ENCODE data around the gene STAU1.

STAU1 gene

DNA sequence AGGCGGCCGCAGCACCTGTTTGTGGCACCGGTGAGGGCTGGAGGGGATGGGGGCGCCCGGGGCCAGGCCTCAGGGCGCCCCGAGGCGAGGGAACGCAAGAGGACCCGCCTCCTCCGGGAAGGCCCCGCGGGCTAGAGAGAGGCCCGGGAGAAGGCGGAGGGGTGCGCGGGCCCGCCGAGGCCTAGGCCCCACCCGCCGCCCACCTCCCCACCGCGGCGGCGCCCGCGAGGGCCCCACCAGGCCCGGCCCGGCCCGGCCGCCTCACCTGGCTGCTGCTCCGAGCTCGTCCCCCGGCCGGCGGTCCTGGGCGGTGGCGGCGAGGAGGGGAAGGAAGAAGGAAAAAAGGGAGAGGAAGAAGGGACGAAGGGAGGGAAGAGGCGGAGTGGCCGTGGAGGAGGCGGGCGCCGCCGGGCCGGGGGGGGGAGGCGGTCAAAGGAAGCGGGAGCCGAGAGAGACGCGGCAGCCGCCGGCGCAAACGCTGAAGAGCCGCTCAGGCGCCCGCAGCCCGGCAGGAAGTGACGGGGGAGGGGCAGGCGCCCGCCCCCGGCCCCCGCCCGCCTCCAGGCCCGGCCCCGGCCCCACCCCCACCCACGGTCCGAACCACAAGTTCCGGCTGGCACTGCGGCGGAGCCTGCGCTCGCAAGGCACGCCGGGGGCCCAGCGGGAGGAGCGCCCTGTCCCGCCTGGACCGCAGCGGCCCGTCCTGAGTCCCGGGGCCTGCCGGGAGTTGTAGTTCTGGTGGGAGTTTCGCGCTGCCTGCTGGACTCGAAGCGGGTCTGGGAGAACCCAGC lies at the start of gene STAU1:
Gene STAU1, minus strand, starts transcription at position 484 of the 791 bp plus-strand sequence. CDS start 22,133 bp downstream, outside the sequence.
- TF ChIP-seq ZNF565 (CRISPR knock-in tag; conservative IDR thresholded peaks at IDR 0.05; ENCODE audit: low read depth) (no peak), SNAI2 (CRISPR knock-in tag; IDR thresholded peaks at IDR 0.05) (no peak), ZFP3 (CRISPR knock-in tag; IDR thresholded peaks at IDR 0.05) (0 out of 2 replicates have a peak, but pooled peaks have one; percentile 41), ISL1 (CRISPR knock-in tag; IDR thresholded peaks at IDR 0.05) (no peak), RARB (CRISPR knock-in tag; IDR thresholded peaks at IDR 0.05) (no peak), BACH2 (CRISPR knock-in tag; IDR thresholded peaks at IDR 0.05; ENCODE audit: borderline replicate concordance) (no peak), ZNF8 (CRISPR knock-in tag; IDR thresholded peaks at IDR 0.05) (no peak)
- TF ChIP-seq, protein P1, sequence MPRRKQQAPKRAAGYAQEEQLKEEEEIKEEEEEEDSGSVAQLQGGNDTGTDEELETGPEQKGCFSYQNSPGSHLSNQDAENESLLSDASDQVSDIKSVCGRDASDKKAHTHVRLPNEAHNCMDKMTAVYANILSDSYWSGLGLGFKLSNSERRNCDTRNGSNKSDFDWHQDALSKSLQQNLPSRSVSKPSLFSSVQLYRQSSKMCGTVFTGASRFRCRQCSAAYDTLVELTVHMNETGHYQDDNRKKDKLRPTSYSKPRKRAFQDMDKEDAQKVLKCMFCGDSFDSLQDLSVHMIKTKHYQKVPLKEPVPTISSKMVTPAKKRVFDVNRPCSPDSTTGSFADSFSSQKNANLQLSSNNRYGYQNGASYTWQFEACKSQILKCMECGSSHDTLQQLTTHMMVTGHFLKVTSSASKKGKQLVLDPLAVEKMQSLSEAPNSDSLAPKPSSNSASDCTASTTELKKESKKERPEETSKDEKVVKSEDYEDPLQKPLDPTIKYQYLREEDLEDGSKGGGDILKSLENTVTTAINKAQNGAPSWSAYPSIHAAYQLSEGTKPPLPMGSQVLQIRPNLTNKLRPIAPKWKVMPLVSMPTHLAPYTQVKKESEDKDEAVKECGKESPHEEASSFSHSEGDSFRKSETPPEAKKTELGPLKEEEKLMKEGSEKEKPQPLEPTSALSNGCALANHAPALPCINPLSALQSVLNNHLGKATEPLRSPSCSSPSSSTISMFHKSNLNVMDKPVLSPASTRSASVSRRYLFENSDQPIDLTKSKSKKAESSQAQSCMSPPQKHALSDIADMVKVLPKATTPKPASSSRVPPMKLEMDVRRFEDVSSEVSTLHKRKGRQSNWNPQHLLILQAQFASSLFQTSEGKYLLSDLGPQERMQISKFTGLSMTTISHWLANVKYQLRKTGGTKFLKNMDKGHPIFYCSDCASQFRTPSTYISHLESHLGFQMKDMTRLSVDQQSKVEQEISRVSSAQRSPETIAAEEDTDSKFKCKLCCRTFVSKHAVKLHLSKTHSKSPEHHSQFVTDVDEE (CRISPR knock-in tag; IDR thresholded peaks at IDR 0.05), result peak; percentile 77; the same call in 1 of the 2 replicates
- ATAC-seq, result peak; percentile 98

DNA sequence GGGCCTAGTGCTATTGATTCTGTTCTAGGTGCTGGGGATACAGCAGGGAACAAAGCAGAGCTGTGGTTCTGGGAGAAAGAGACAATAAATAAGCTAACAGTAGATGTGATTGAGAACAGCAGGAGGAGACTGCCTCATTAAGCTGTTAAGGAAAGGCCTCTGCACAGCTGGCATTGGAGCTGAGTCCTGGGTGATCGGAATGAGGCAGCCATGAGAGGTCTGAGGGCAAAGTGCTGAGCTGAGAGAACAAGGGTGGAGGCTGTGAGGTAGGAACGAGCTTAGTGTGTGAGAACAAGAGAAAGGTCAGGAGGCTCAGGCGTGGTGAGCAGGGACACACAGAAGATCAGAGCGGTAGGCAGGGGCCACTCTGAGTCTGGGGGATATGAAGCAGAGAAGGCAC lies 49.4 kb upstream of the STAU1 start:
- no peak for TF ChIP-seq SNAI2 (CRISPR knock-in tag; IDR thresholded peaks at IDR 0.05)
- TF ChIP-seq ARNTL (CRISPR knock-in tag; IDR thresholded peaks at IDR 0.05; ENCODE audit: borderline replicate concordance, low read depth), result no peak
- no peak for TF ChIP-seq BACH2 (CRISPR knock-in tag; IDR thresholded peaks at IDR 0.05; ENCODE audit: borderline replicate concordance)
- TF ChIP-seq, protein P1 (CRISPR knock-in tag; IDR thresholded peaks at IDR 0.05), result no peak
- TF ChIP-seq, protein P2, sequence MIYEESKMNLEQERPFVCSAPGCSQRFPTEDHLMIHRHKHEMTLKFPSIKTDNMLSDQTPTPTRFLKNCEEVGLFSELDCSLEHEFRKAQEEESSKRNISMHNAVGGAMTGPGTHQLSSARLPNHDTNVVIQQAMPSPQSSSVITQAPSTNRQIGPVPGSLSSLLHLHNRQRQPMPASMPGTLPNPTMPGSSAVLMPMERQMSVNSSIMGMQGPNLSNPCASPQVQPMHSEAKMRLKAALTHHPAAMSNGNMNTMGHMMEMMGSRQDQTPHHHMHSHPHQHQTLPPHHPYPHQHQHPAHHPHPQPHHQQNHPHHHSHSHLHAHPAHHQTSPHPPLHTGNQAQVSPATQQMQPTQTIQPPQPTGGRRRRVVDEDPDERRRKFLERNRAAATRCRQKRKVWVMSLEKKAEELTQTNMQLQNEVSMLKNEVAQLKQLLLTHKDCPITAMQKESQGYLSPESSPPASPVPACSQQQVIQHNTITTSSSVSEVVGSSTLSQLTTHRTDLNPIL (CRISPR knock-in tag; IDR thresholded peaks at IDR 0.05; ENCODE audit: low read depth), result no peak
- no peak for TF ChIP-seq ISL1 (CRISPR knock-in tag; IDR thresholded peaks at IDR 0.05)
- no peak for TF ChIP-seq ZFP3 (CRISPR knock-in tag; IDR thresholded peaks at IDR 0.05)
- TF ChIP-seq TCF4 (CRISPR knock-in tag; IDR thresholded peaks at IDR 0.05; ENCODE audit: borderline replicate concordance), result no peak
- no peak for TF ChIP-seq CSRNP3 (CRISPR knock-in tag; IDR thresholded peaks at IDR 0.05)
- no peak for ATAC-seq

DNA sequence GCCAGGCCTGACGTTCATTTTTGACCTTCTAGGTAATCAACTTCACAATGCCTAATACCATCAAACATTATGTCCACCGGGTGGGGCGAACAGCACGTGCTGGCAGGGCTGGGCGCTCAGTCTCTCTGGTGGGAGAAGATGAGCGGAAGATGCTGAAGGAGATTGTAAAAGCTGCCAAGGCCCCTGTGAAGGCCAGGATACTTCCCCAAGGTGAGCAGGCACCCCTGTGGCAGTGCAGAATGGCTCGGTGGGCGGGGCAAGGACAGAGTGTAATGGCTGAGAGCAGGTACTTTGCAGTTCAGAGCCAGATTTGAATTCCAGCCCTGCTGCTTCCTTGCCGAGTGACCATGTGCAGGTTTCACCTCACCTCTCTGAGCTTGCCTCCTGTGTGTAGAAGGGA lies 48.2 kb upstream of the STAU1 start:
- no peak for ATAC-seq
- no peak for TF ChIP-seq TCF4 (CRISPR knock-in tag; IDR thresholded peaks at IDR 0.05; ENCODE audit: borderline replicate concordance)
- no peak for TF ChIP-seq ZNF70 (CRISPR knock-in tag; IDR thresholded peaks at IDR 0.05)
- no peak for TF ChIP-seq PPARA (CRISPR knock-in tag; IDR thresholded peaks at IDR 0.05; ENCODE audit: borderline replicate concordance)

- ATAC-seq, result no peak
- TF ChIP-seq, protein P1 (CRISPR knock-in tag; IDR thresholded peaks at IDR 0.05), result no peak
- TF ChIP-seq, protein P2 (CRISPR knock-in tag; IDR thresholded peaks at IDR 0.05; ENCODE audit: low read depth), result no peak
- TF ChIP-seq OSR1 (CRISPR knock-in tag; IDR thresholded peaks at IDR 0.05) (no peak), ZC3H10 (CRISPR knock-in tag; IDR thresholded peaks at IDR 0.05) (no peak)
Measured at GRCh38 chr20:49234831-49235230, 46.7 kb upstream of the STAU1 start.
